MCF 10A (cell line): ENCODE measurements around the gene PRR9. TPM values are rescaled to one million over a fixed set of nuclear protein-coding genes. Genes with fewer than 3 reads are reported as not detected.
"Not testable (repeated sequence)": the region's sequence is repeated elsewhere in the genome, so short reads cannot be mapped to it uniquely, and the experiment has no call there.

Experiments
- BruUV-seq: library from RNA; stranded (reverse); fragments of 400-500 nt; replicated peaks from 2 replicates; lab custom pipeline; 2021; lab: Mats Ljungman, UMichigan
- CTCF ChIA-PET: fragments of 300-600 bp; sonication (Branson Sonifier 250); formaldehyde crosslinking; extraction: SDS; loops from one replicate; lab custom pipeline; 2021; ENCODE audit warnings: antibody characterized with exemption, inconsistent platforms; lab: Yijun Ruan, JAX
- POLR2A ChIA-PET: fragments of 300-600, 350-650 bp; sonication (Branson Sonifier 250); formaldehyde crosslinking; extraction: SDS; loops from one replicate; lab custom pipeline; 2020; ENCODE audit warnings: antibody characterized with exemption, inconsistent platforms; lab: Yijun Ruan, JAX
- DNase-seq: peaks from one replicate; pipeline ENCODE4 v3.0.0-alpha.2; 2018; ENCODE audit not compliant: unreplicated experiment
- H3K27ac Mint-ChIP-seq: one replicate; pipeline ENCODE4 v1.8.0; 2022; ENCODE audit warnings: mild to moderate bottlenecking, low read depth, mixed read lengths; ENCODE audit not compliant: unreplicated experiment
- H3K27me3 Mint-ChIP-seq: one replicate; pipeline ENCODE4 v1.8.0; 2022; ENCODE audit warnings: mixed read lengths; ENCODE audit not compliant: insufficient read depth, unreplicated experiment
- H3K36me3 Mint-ChIP-seq: one replicate; pipeline ENCODE4 v1.8.0; 2022; ENCODE audit warnings: mild to moderate bottlenecking, moderate library complexity, mixed read lengths; ENCODE audit not compliant: insufficient read depth, unreplicated experiment
- H3K4me1 Mint-ChIP-seq: one replicate; pipeline ENCODE4 v1.8.0; 2022; ENCODE audit warnings: mixed read lengths; ENCODE audit not compliant: insufficient read depth, unreplicated experiment
- H3K4me3 Mint-ChIP-seq: one replicate; pipeline ENCODE4 v1.8.0; 2022; ENCODE audit warnings: mild to moderate bottlenecking, moderate library complexity, mixed read lengths; ENCODE audit not compliant: unreplicated experiment
- H3K9me3 Mint-ChIP-seq: one replicate; pipeline ENCODE4 v1.8.0; 2022; ENCODE audit warnings: mixed read lengths; ENCODE audit not compliant: unreplicated experiment
- intact Hi-C: fragments of 100-400 bp; cut with micrococcal nuclease; formaldehyde crosslinking; loops from 2 replicates; pipeline ENCODE4 v1.14.1; 2022
- total RNA-seq: library from RNA; stranded (reverse); gene quantifications from 2 replicates; pipeline ENCODE4 v1.2.3, GENCODE V29; 2022
- TF ChIP-seq, protein P1 (sequence below): fragments of 200-600 bp; IDR thresholded peaks from one replicate; pipeline ENCODE4 v1.8.0; 2022; ENCODE audit warnings: antibody characterized with exemption, mild to moderate bottlenecking; ENCODE audit not compliant: unreplicated experiment

The PRR9 gene
- total RNA-seq, 1 experiment from 2014 or later = not detected

GRCh38 chr1:153217744-153218416, 496 bp downstream of the PRR9 start:
- Mint-ChIP-seq H3K27me3 (peaks cover 23% of the 10 kb centered on the region), H3K9me3 (no peaks in the 10 kb centered on the region), H3K36me3 (no peaks in the 10 kb centered on the region), H3K4me3 (no peak overlapping the region), H3K4me1 (no peaks in the 10 kb centered on the region), H3K27ac (no peak overlapping the region)
- ChIA-PET CTCF (interaction anchor here (0.6 to 15.4 kb wide), 6 partner anchors 24 to 684 kb away, joined by 3 to 185 read pairs (median 3); partner anchors contain the start of gene SMCP), POLR2A (interaction anchor here (0.7 kb wide), 2 partner anchors 110 to 457 kb away, joined by 4 read pairs; no protein-coding TSS in a partner anchor)
- no TSS peak for BruUV-seq
- TF ChIP-seq, protein P1, sequence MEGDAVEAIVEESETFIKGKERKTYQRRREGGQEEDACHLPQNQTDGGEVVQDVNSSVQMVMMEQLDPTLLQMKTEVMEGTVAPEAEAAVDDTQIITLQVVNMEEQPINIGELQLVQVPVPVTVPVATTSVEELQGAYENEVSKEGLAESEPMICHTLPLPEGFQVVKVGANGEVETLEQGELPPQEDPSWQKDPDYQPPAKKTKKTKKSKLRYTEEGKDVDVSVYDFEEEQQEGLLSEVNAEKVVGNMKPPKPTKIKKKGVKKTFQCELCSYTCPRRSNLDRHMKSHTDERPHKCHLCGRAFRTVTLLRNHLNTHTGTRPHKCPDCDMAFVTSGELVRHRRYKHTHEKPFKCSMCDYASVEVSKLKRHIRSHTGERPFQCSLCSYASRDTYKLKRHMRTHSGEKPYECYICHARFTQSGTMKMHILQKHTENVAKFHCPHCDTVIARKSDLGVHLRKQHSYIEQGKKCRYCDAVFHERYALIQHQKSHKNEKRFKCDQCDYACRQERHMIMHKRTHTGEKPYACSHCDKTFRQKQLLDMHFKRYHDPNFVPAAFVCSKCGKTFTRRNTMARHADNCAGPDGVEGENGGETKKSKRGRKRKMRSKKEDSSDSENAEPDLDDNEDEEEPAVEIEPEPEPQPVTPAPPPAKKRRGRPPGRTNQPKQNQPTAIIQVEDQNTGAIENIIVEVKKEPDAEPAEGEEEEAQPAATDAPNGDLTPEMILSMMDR = no peak
- DNase-seq = no peak
- intact Hi-C loops = no loop called here

DNA sequence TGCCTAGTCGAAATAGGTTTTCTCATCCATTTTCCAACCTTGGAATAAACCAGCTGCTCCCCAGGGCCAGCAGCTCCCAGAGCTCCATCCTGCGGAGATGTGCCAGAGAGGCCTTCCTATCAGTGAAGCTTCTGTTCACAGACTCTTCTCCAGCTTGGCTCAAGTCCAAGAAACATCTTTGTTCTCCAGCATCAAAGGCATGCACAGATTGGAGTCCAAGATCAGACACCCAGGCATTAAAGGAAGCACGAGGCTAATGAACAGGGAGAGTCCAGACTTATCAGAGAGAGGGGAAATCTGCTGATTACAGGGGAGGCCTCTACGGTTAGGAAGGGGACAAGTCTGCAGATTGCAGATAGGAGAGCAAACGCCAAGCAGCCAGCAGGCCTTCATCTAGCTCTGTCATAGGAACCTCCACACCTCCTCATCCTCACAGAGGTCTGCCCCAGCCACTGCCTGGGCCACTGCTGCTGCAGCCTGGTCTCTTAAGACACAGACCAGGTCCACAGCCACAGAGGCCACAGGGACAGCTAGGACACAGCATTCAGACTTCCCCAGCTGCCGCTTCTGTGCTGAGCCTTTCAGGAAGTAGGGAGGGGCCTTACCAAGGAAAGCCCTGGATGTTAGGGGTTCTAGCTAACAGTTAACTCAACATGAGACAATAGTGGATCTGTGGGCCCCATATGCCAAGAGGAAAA, 3.4 kb downstream of the PRR9 start:
- Mint-ChIP-seq H3K36me3 (no peaks in the 10 kb centered on the region), H3K9me3 (no peaks in the 10 kb centered on the region), H3K4me3 (no peak overlapping the region), H3K27me3 (peaks cover 23% of the 10 kb centered on the region), H3K27ac (no peak overlapping the region), H3K4me1 (peaks cover 7% of the 10 kb centered on the region)
- POLR2A ChIA-PET = interaction anchor here (0.6 to 1.4 kb wide), 3 partner anchors 28 to 1040 kb away, joined by 3 read pairs; no protein-coding TSS in a partner anchor
- intact Hi-C loops = loop anchor here (5.0 kb wide), 1 partner anchor 293 kb away; no protein-coding TSS in a partner anchor
- BruUV-seq = no TSS peak
- TF ChIP-seq, protein P1 = no peak
- DNase-seq = no peak
- CTCF ChIA-PET = interaction anchor here (0.9 to 15.4 kb wide), 19 partner anchors 8 to 570 kb away, joined by 3 to 185 read pairs (median 6); partner anchors contain the start of gene LELP1

DNA sequence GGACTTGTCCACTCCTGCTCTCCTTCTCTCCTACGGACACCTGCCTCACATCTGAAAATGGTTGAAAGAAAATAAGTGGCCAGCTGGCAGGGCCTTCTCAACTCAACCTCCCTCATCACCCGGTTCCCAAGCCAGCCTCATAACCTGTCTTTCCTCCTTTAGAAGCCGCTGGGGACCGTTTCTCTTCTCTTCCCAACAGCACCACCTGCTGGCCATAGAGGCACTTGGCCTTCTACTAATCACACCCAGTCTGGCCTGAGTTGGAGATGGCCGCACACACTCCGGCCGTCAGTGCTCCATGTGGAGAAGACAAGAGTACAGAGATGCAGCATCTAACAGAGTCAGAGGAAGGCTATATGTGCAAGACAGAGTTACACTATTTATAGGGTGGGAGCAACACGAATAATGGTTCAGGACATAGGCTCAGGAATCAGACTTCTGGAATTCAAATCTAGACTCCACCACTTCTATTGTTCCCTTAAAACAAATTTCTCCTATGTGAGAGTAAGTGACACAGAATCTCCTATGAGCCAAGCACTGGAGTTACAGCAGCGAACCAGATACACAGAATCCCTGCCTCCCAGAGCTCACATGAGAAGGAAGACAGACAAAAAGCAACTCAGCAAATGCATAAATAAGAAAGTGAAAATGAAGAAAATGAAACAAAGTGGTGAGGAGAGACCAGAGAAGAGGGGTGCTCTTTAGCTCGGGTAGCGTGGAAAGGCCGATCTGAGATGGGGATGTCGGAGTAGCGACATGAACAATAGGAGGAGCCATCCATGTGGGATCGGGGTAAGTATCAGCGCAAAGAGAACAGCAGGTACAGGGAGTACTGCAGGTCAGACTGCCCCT, 5.9 kb downstream of the PRR9 start:
- DNase-seq = peak; percentile 79
- not testable (repeated sequence) for H3K9me3 Mint-ChIP-seq, H3K36me3 Mint-ChIP-seq, H3K4me3 Mint-ChIP-seq, H3K4me1 Mint-ChIP-seq, H3K27ac Mint-ChIP-seq, H3K27me3 Mint-ChIP-seq, BruUV-seq
- ChIA-PET CTCF (interaction anchor here (0.6 to 15.4 kb wide), 26 partner anchors 10 to 583 kb away, joined by 3 to 185 read pairs (median 3); partner anchors contain the start of gene LELP1), POLR2A (interaction anchor here (0.6 kb wide), 1 partner anchor 352 kb away, joined by 4 read pairs; no protein-coding TSS in a partner anchor)
- TF ChIP-seq, protein P1 = peak; percentile 85
- intact Hi-C loops = loop anchor here (1.0 to 5.0 kb wide), 3 partner anchors 296 to 569 kb away; no protein-coding TSS in a partner anchor
